Effector memory CD8-positive, alpha-beta T cell (primary cell): ENCODE results near the gene STK24.
"Not testable (repeated sequence)": the region's sequence is repeated elsewhere in the genome, so short reads cannot be mapped to it uniquely, and the experiment has no call there.

Experiments
- ATAC-seq: fragments of 150-1000 bp; cut with Tn5 transposase; replicated peaks from 2 replicates; pipeline ENCODE4 v1.10.0; 2021; ENCODE audit warnings: mild to moderate bottlenecking, moderate library complexity
- DNase-seq, 3 experiments: peaks; one replicate each; pipeline ENCODE4 v3.0.0; 2021
- H3K27ac Mint-ChIP-seq, 2 donors: one replicate each; pipeline ENCODE4 v1.8.0; 2022; ENCODE audit warnings: mild to moderate bottlenecking in 2 of 2, mixed read lengths in 2 of 2, moderate library complexity in 2 of 2
- H3K27me3 Mint-ChIP-seq, 2 donors: one replicate each; pipeline ENCODE4 v1.8.0; 2022; ENCODE audit warnings: mixed read lengths in 2 of 2
- H3K36me3 Mint-ChIP-seq: one replicate; pipeline ENCODE4 v1.8.0; 2022; ENCODE audit warnings: mild to moderate bottlenecking, moderate library complexity, mixed read lengths; ENCODE audit not compliant: insufficient read depth
- H3K4me1 Mint-ChIP-seq, 2 donors: one replicate each; pipeline ENCODE4 v1.8.0; 2022; ENCODE audit warnings: low read depth in 2 of 2, mixed read lengths in 2 of 2
- H3K4me3 Mint-ChIP-seq, 2 donors: one replicate each; pipeline ENCODE4 v1.8.0; 2022; ENCODE audit warnings: mild to moderate bottlenecking in 2 of 2, mixed read lengths in 2 of 2, moderate library complexity in 2 of 2
- H3K9me3 Mint-ChIP-seq, 2 donors: one replicate each; pipeline ENCODE4 v1.8.0; 2022; ENCODE audit warnings: mixed read lengths in 2 of 2

STK24 gene

GRCh38 chr13:98591721-98592361, 14.9 kb upstream of the STK24 start:
- no peaks in the 10 kb centered on the region for H3K36me3 Mint-ChIP-seq
- no peak overlapping the region for H3K4me3 Mint-ChIP-seq
- ATAC-seq, result no peak
- no peak for DNase-seq
- no peak overlapping the region for H3K27ac Mint-ChIP-seq
- H3K27me3 Mint-ChIP-seq, result no peaks in the 10 kb centered on the region
- no peaks in the 10 kb centered on the region for H3K4me1 Mint-ChIP-seq
- no peaks in the 10 kb centered on the region for H3K9me3 Mint-ChIP-seq

- ATAC-seq, DNase-seq, H3K4me3 Mint-ChIP-seq, H3K4me1 Mint-ChIP-seq, H3K36me3 Mint-ChIP-seq, H3K9me3 Mint-ChIP-seq, H3K27me3 Mint-ChIP-seq, H3K27ac Mint-ChIP-seq: not testable (repeated sequence)
Observed at GRCh38 chr13:98590471-98590870, 13.6 kb upstream of the STK24 start.

GRCh38 chr13:98589516-98589915, 12.6 kb upstream of the STK24 start:
- not testable (repeated sequence) for DNase-seq, H3K36me3 Mint-ChIP-seq, ATAC-seq, H3K4me3 Mint-ChIP-seq, H3K27ac Mint-ChIP-seq, H3K9me3 Mint-ChIP-seq, H3K27me3 Mint-ChIP-seq, H3K4me1 Mint-ChIP-seq

GRCh38 chr13:98586400-98587345, 9.8 kb upstream of the STK24 start:
- DNase-seq, result no peak
- H3K27ac Mint-ChIP-seq, result no peak overlapping the region
- no peaks in the 10 kb centered on the region for H3K27me3 Mint-ChIP-seq
- H3K4me1 Mint-ChIP-seq, result no peaks in the 10 kb centered on the region
- H3K4me3 Mint-ChIP-seq, result no peak overlapping the region
- H3K36me3 Mint-ChIP-seq, result no peaks in the 10 kb centered on the region
- ATAC-seq, result no peak
- no peaks in the 10 kb centered on the region for H3K9me3 Mint-ChIP-seq

- Mint-ChIP-seq H3K27me3 (no peaks in the 10 kb centered on the region), H3K4me3 (no peak overlapping the region), H3K9me3 (no peaks in the 10 kb centered on the region), H3K36me3 (peaks cover 1% of the 10 kb centered on the region), H3K27ac (no peak overlapping the region), H3K4me1 (no peaks in the 10 kb centered on the region)
- ATAC-seq, result no peak
- no peak for DNase-seq
Observed at GRCh38 chr13:98585946-98586345, 9.0 kb upstream of the STK24 start.

GRCh38 chr13:98585398-98585754, 8.5 kb upstream of the STK24 start:
- Mint-ChIP-seq H3K4me3 (no peak overlapping the region), H3K9me3 (no peaks in the 10 kb centered on the region), H3K27me3 (no peaks in the 10 kb centered on the region), H3K4me1 (no peaks in the 10 kb centered on the region), H3K36me3 (peaks cover 2% of the 10 kb centered on the region), H3K27ac (no peak overlapping the region)
- no peak for ATAC-seq
- no peak for DNase-seq

GRCh38 chr13:98584668-98585397, 7.9 kb upstream of the STK24 start:
- ATAC-seq (no peak), DNase-seq (no peak)
- no peak overlapping the region for H3K27ac Mint-ChIP-seq
- no peaks in the 10 kb centered on the region for H3K27me3 Mint-ChIP-seq
- H3K9me3 Mint-ChIP-seq, result no peaks in the 10 kb centered on the region
- H3K4me3 Mint-ChIP-seq, result no peak overlapping the region
- peaks cover 2% of the 10 kb centered on the region for H3K36me3 Mint-ChIP-seq
- H3K4me1 Mint-ChIP-seq, result no peaks in the 10 kb centered on the region

GRCh38 chr13:98582947-98583346, 6.0 kb upstream of the STK24 start:
- DNase-seq (no peak), ATAC-seq (no peak)
- H3K9me3 Mint-ChIP-seq, result no peaks in the 10 kb centered on the region
- H3K4me1 Mint-ChIP-seq, result no peaks in the 10 kb centered on the region
- H3K27ac Mint-ChIP-seq, result no peak overlapping the region
- H3K27me3 Mint-ChIP-seq, result no peaks in the 10 kb centered on the region
- peaks cover 2% of the 10 kb centered on the region for H3K36me3 Mint-ChIP-seq
- no peak overlapping the region for H3K4me3 Mint-ChIP-seq

GRCh38 chr13:98581971-98582702, 5.2 kb upstream of the STK24 start:
- no peak for DNase-seq
- Mint-ChIP-seq H3K4me3 (no peak overlapping the region), H3K9me3 (no peaks in the 10 kb centered on the region), H3K27ac (no peak overlapping the region), H3K27me3 (no peaks in the 10 kb centered on the region), H3K4me1 (peaks cover 3 to 5% of the 10 kb centered on the region in 2 donors), H3K36me3 (peaks cover 2% of the 10 kb centered on the region)
- no peak for ATAC-seq

- Mint-ChIP-seq H3K9me3 (no peaks in the 10 kb centered on the region), H3K36me3 (peaks cover 2% of the 10 kb centered on the region), H3K27me3 (no peaks in the 10 kb centered on the region), H3K4me3 (no peak overlapping the region), H3K27ac (no peak overlapping the region), H3K4me1 (peaks cover 3 to 5% of the 10 kb centered on the region in 2 donors)
- ATAC-seq, result no peak
- no peak for DNase-seq
Observed at GRCh38 chr13:98581381-98581780, 4.5 kb upstream of the STK24 start.

GRCh38 chr13:98580420-98580819, 3.5 kb upstream of the STK24 start:
- no peaks in the 10 kb centered on the region for H3K9me3 Mint-ChIP-seq
- no peak for ATAC-seq
- no peak for DNase-seq
- H3K27me3 Mint-ChIP-seq, result no peaks in the 10 kb centered on the region
- H3K27ac Mint-ChIP-seq, result no peak overlapping the region
- H3K4me1 Mint-ChIP-seq, result peaks cover 8% of the 10 kb centered on the region in 2 donors
- H3K36me3 Mint-ChIP-seq, result peaks cover 2% of the 10 kb centered on the region
- no peak overlapping the region for H3K4me3 Mint-ChIP-seq

GRCh38 chr13:98577836-98578285, 954 bp upstream of the STK24 start:
- ATAC-seq (no peak), DNase-seq (no peak)
- H3K4me1 Mint-ChIP-seq, result peaks cover 24 to 29% of the 10 kb centered on the region in 2 donors
- H3K9me3 Mint-ChIP-seq, result no peaks in the 10 kb centered on the region
- H3K36me3 Mint-ChIP-seq, result peaks cover 7% of the 10 kb centered on the region
- no peaks in the 10 kb centered on the region for H3K27me3 Mint-ChIP-seq
- peak overlapping the region; percentile 64 to 68 for H3K4me3 Mint-ChIP-seq
- peak overlapping the region; percentile 84 to 95 for H3K27ac Mint-ChIP-seq
